Measurements from ENCODE around the gene ITPR2. TPM values are rescaled to one million over a fixed set of nuclear protein-coding genes. Genes with fewer than 3 reads are reported as not detected.

ITPR2 gene
- total RNA-seq, 1 experiment from 2014 or later = 14.3 TPM

DNA sequence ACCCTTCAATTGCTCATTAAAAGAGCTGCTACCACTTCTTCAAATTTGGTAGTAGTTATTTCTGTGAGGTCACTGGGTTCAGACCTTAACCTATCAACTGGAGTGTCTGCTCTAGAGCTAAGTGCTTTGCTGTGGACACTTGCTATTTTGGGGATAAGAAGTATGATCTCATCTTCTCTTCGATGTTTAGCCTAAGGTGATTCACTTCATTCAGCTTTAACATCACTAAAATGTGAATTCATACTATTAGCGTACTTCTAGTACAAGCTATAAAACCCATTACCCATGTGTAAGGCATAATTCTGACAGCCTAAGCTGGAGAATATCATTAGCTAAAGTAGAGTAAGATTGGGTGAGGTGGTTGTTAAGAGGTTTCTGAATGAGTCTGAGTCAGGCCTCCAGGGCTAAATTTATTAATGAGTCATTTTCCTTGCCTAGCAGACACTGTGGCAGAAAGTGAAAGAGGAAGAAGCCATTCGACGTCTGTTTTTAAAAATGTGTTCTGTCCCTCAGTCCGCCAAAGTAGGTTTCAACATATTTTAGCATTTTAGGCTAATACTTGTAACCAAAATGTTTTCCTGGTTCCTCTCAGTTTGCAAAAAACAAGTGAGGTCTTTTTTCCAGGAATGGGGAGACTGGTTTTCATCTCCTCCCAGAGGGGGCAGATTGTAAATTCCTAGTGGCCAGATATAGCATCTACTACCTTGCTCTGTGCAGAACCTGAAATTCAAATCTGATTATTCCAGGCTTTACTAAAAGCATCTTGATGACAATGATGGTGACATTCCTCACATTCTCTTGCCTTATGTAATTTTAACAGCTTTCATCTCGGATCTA is 534.0 kb downstream of the ITPR2 start:
- POLR2A ChIA-PET = interaction anchor here (0.6 to 2.8 kb wide), 22 partner anchors 10 to 533 kb away, joined by 3 to 32 read pairs (median 4); no protein-coding TSS in a partner anchor
- Mint-ChIP-seq H3K36me3 (ENCODE audit: insufficient read depth, unreplicated experiment) (peaks cover 5% of the 10 kb centered on the region), H3K27ac (ENCODE audit: low read depth, unreplicated experiment) (peak overlapping the region; percentile 76), H3K9me3 (ENCODE audit: unreplicated experiment) (no peaks in the 10 kb centered on the region), H3K27me3 (ENCODE audit: insufficient read depth, unreplicated experiment) (no peaks in the 10 kb centered on the region), H3K4me3 (ENCODE audit: unreplicated experiment) (peak overlapping the region; percentile 61), H3K4me1 (ENCODE audit: insufficient read depth, unreplicated experiment) (peaks cover 8% of the 10 kb centered on the region)
- DNase-seq (ENCODE audit: unreplicated experiment) = peak; percentile 82
- BruUV-seq (replicated peaks) = TSS peak; percentile 44
- CTCF ChIA-PET = interaction anchor here (0.7 to 3.0 kb wide), 11 partner anchors 9 to 176 kb away, joined by 3 to 12 read pairs (median 4); no protein-coding TSS in a partner anchor
- TF ChIP-seq, protein P1, sequence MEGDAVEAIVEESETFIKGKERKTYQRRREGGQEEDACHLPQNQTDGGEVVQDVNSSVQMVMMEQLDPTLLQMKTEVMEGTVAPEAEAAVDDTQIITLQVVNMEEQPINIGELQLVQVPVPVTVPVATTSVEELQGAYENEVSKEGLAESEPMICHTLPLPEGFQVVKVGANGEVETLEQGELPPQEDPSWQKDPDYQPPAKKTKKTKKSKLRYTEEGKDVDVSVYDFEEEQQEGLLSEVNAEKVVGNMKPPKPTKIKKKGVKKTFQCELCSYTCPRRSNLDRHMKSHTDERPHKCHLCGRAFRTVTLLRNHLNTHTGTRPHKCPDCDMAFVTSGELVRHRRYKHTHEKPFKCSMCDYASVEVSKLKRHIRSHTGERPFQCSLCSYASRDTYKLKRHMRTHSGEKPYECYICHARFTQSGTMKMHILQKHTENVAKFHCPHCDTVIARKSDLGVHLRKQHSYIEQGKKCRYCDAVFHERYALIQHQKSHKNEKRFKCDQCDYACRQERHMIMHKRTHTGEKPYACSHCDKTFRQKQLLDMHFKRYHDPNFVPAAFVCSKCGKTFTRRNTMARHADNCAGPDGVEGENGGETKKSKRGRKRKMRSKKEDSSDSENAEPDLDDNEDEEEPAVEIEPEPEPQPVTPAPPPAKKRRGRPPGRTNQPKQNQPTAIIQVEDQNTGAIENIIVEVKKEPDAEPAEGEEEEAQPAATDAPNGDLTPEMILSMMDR (IDR thresholded peaks at IDR 0.05; ENCODE audit: unreplicated experiment) = peak; percentile 36
- intact Hi-C loops (cut with micrococcal nuclease) = loop anchor here (1.0 kb wide), 2 partner anchors 20 to 173 kb away; no protein-coding TSS in a partner anchor

DNA sequence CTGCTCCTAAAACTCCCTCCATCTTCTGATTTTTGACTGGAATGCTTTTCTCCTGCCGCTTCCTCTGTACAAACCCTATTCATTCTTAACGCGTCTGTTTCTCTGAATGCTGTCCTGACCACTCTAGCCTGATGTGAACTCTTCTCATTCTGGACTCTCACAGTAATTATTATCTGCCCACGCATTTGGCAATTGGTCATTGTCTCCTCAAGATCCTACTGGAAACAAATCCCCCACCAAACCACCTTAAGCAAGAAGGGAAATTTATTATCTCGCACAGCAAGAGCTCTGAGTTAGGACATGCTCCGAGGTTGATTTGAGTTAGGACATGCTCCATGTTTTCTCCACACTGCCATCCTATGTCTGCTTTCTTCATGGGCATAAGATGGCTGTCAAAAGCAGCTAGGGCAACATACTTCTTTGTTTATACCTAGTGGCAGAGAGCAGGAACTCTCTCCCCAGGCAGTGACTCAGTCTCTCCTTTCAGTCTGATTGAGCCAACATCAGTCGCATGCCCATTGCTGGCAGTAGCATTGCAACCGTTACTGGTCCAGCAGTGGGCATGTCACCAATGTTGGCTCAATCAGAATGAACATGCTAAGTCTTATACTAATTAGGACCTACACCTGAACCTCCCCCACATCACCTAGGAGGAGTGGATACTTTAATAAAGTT is 535.5 kb downstream of the ITPR2 start:
- Mint-ChIP-seq H3K9me3 (ENCODE audit: unreplicated experiment) (no peaks in the 10 kb centered on the region), H3K27me3 (ENCODE audit: insufficient read depth, unreplicated experiment) (no peaks in the 10 kb centered on the region), H3K4me1 (ENCODE audit: insufficient read depth, unreplicated experiment) (peaks cover 8% of the 10 kb centered on the region), H3K4me3 (ENCODE audit: unreplicated experiment) (no peak overlapping the region), H3K36me3 (ENCODE audit: insufficient read depth, unreplicated experiment) (peaks cover 5% of the 10 kb centered on the region), H3K27ac (ENCODE audit: low read depth, unreplicated experiment) (no peak overlapping the region)
- TF ChIP-seq, protein P1 (IDR thresholded peaks at IDR 0.05; ENCODE audit: unreplicated experiment) = no peak
- POLR2A ChIA-PET = interaction anchor here (1.2 to 2.8 kb wide), 6 partner anchors 9 to 57 kb away, joined by 3 to 32 read pairs (median 5); no protein-coding TSS in a partner anchor
- CTCF ChIA-PET = interaction anchor here (0.6 to 3.0 kb wide), 9 partner anchors 19 to 405 kb away, joined by 3 to 12 read pairs (median 4); no protein-coding TSS in a partner anchor
- intact Hi-C loops (cut with micrococcal nuclease) = no loop called here
- DNase-seq (ENCODE audit: unreplicated experiment) = no peak
- BruUV-seq (replicated peaks) = no TSS peak

DNA sequence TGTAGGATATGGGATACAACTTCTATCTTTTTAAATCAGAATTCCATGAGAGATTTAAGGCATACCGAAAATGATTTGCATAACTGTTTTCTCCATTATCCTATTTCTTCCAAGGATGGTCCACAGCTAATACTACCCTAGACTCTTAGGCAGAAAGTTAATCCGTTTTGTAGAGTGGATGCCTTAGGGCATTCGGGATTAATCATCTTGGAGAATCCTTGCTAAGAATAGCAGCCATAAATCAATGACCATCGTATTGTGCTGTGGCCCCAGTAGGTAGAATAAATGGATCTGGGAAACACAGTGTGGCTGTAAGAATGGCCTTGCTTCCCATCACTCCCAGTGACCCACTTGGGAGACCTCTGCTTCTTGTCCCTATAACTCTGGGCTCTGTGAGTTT is 538.0 kb downstream of the ITPR2 start:
- H3K36me3 Mint-ChIP-seq (ENCODE audit: insufficient read depth, unreplicated experiment) = peaks cover under 1% of the 10 kb centered on the region
- TF ChIP-seq, protein P1 (IDR thresholded peaks at IDR 0.05; ENCODE audit: unreplicated experiment) = no peak
- intact Hi-C loops (cut with micrococcal nuclease) = no loop called here
- POLR2A ChIA-PET = no interaction called here
- no peaks in the 10 kb centered on the region for H3K9me3 Mint-ChIP-seq (ENCODE audit: unreplicated experiment)
- H3K4me1 Mint-ChIP-seq (ENCODE audit: insufficient read depth, unreplicated experiment) = peaks cover 8% of the 10 kb centered on the region
- no peak for DNase-seq (ENCODE audit: unreplicated experiment)
- BruUV-seq (replicated peaks) = no TSS peak
- CTCF ChIA-PET = interaction anchor here (0.6 to 0.7 kb wide), 2 partner anchors 16 to 30 kb away, joined by 3 to 4 read pairs; no protein-coding TSS in a partner anchor
- no peaks in the 10 kb centered on the region for H3K27me3 Mint-ChIP-seq (ENCODE audit: insufficient read depth, unreplicated experiment)
- H3K27ac Mint-ChIP-seq (ENCODE audit: low read depth, unreplicated experiment) = no peak overlapping the region
- no peak overlapping the region for H3K4me3 Mint-ChIP-seq (ENCODE audit: unreplicated experiment)

DNA sequence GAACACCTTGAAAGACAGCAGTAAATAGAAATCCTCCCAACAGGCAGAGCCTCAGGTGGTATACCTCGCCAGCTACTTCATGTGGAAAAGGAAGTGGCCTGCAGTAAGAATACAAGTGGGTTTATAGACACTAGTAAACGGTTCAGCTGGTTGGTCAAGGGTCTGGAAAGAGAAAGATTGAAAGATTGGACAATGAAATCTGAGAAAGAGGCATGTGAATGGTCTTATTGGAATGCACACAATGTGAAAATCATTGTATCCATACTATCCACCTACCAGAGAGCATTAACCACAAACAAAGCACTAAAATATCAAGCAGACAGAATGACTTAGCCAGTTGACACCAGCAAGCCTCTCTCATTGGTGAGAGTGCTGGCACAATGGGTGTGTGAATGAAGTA is 539.4 kb downstream of the ITPR2 start:
- Mint-ChIP-seq H3K4me3 (ENCODE audit: unreplicated experiment) (no peak overlapping the region), H3K36me3 (ENCODE audit: insufficient read depth, unreplicated experiment) (no peaks in the 10 kb centered on the region), H3K4me1 (ENCODE audit: insufficient read depth, unreplicated experiment) (no peaks in the 10 kb centered on the region), H3K9me3 (ENCODE audit: unreplicated experiment) (no peaks in the 10 kb centered on the region), H3K27ac (ENCODE audit: low read depth, unreplicated experiment) (no peak overlapping the region), H3K27me3 (ENCODE audit: insufficient read depth, unreplicated experiment) (no peaks in the 10 kb centered on the region)
- POLR2A ChIA-PET = interaction anchor here (0.6 to 1.3 kb wide), 2 partner anchors 11 to 158 kb away, joined by 3 read pairs; no protein-coding TSS in a partner anchor
- TF ChIP-seq, protein P1 (IDR thresholded peaks at IDR 0.05; ENCODE audit: unreplicated experiment) = no peak
- BruUV-seq (replicated peaks) = no TSS peak
- intact Hi-C loops (cut with micrococcal nuclease) = no loop called here
- CTCF ChIA-PET = no interaction called here
- DNase-seq (ENCODE audit: unreplicated experiment) = no peak
